ENCODE data around the gene ARHGEF37.

GRCh38 chr5:149682532-149683075 is 101.3 kb downstream of the ARHGEF37 start:
- TF ChIP-seq CTCF (conservative IDR thresholded peaks at IDR 0.05; ENCODE audit: low read length), result no peak
- no peak for TF ChIP-seq EZH2phosphoT487 (IDR thresholded peaks at IDR 0.05; ENCODE audit: borderline replicate concordance, low read depth, low read length)

Data from OCI-LY7 (cell line).